Tibial artery (tissue), 4 donors: ENCODE results near the gene RNASE9.
"Not testable (repeated sequence)": the region's sequence is repeated elsewhere in the genome, so short reads cannot be mapped to it uniquely, and the experiment has no call there.

Source experiments
- DNase-seq, 2 donors: peaks; one replicate each; pipeline ENCODE4 v3.0.0-alpha.2; 2019
- H3K27ac ChIP-seq, 2 donors: fragments of 200-600 bp; sonication (generic) in 1 of 2; 1 replicate in 1 of 2; 2 replicates in 1 of 2; pipeline ENCODE4 v1.5.1; 2018 to 2019; ENCODE audit warnings: mild to moderate bottlenecking in 1 of 2
- H3K27me3 ChIP-seq, 2 donors: fragments of 200-600 bp; sonication (generic) in 1 of 2; one replicate each; pipeline versions ENCODE4 v1.5.1 to v1.6.0; 2016 to 2019
- H3K36me3 ChIP-seq, 3 donors: fragments of 200-600 bp; sonication (generic) in 2 of 3; one replicate each; pipeline ENCODE4 v1.5.1; 2016 to 2019; ENCODE audit warnings: mild to moderate bottlenecking in 2 of 3
- H3K4me1 ChIP-seq, 4 donors: fragments of 200-600 bp; sonication (generic) in 2 of 4; 1 replicate in 3 of 4; 2 replicates in 1 of 4; pipeline ENCODE4 v1.5.1; 2016 to 2019
- H3K4me3 ChIP-seq, 2 donors: fragments of 200-600 bp; sonication (generic) in 1 of 2; 1 replicate in 1 of 2; 2 replicates in 1 of 2; pipeline ENCODE4 v1.5.1; 2018 to 2019; ENCODE audit warnings: mild to moderate bottlenecking in 2 of 2
- H3K9me3 ChIP-seq, 3 donors: fragments of 200-600 bp; sonication (generic) in 1 of 3; one replicate each; pipeline ENCODE4 v1.5.1; 2016 to 2019
- CTCF ChIP-seq, 2 experiments: fragments of 200-600 bp in 1 of 2; fragments of 450-650 bp in 1 of 2; IDR thresholded peaks; one replicate each; pipeline ENCODE4 v1.5.1; 2017 to 2019; ENCODE audit warnings: antibody characterized with exemption in 2 of 2, mild to moderate bottlenecking in 1 of 2, moderate library complexity in 1 of 2
- intact Hi-C: fragments of 100-400 bp; cut with DNase I; formaldehyde crosslinking; loops from one replicate; pipeline ENCODE4 v1.15.0; 2023; ENCODE audit warnings: low total_unique reads

Gene RNASE9

GRCh38 chr14:20569066-20569465 lies 8.2 kb upstream of the RNASE9 start:
- no peak overlapping the region for H3K4me3 ChIP-seq
- H3K9me3 ChIP-seq, result peaks cover 0 to 13% (median 0%) of the 10 kb centered on the region in 3 donors
- H3K4me1 ChIP-seq, result no peaks in the 10 kb centered on the region
- no peaks in the 10 kb centered on the region for H3K27me3 ChIP-seq
- intact Hi-C loops, result no loop called here
- H3K27ac ChIP-seq, result no peak overlapping the region
- H3K36me3 ChIP-seq, result no peaks in the 10 kb centered on the region
- TF ChIP-seq CTCF (IDR thresholded peaks at IDR 0.05), result no peak
- DNase-seq, result no peak

- TF ChIP-seq CTCF (IDR thresholded peaks at IDR 0.05), result no peak
- Histone ChIP-seq H3K4me1 (no peaks in the 10 kb centered on the region), H3K9me3 (peaks cover 0 to 13% (median 0%) of the 10 kb centered on the region in 3 donors), H3K36me3 (no peaks in the 10 kb centered on the region), H3K27ac (no peak overlapping the region), H3K4me3 (no peak overlapping the region), H3K27me3 (no peaks in the 10 kb centered on the region)
- no peak for DNase-seq
- intact Hi-C loops, result no loop called here
Observed at GRCh38 chr14:20568393-20568792, 7.5 kb upstream of the RNASE9 start.

- H3K27ac ChIP-seq, H3K4me3 ChIP-seq, H3K4me1 ChIP-seq, H3K36me3 ChIP-seq, H3K27me3 ChIP-seq, intact Hi-C loops, DNase-seq: not testable (repeated sequence)
- peaks cover 0 to 13% (median 0%) of the 10 kb centered on the region in 3 donors for H3K9me3 ChIP-seq
Observed at GRCh38 chr14:20567199-20567598, 6.4 kb upstream of the RNASE9 start.

DNA sequence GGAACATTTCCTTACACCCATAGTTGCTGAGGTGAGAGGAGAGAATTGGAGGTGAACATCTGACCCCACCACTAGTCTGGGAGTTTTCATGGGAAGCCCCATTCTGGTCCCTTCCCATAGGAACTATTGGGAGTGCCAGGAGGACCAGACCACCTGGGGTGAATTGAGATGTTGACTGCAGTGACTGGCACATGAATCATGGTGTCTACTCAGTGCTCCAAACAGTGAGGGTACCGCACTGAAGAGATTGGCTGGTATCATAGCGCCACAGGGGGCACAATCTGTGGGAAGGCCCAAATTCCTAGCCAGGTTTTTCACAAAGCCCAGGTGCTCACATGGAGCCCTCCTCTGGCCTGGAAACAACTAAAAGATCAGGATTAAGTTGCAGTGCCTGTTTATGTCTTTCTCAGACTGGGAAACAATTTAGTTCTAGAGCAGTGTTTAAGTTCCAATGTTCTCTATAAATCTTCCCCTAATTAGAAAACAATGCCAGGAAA lies 3.7 kb upstream of the RNASE9 start:
- TF ChIP-seq CTCF (IDR thresholded peaks at IDR 0.05), result no peak
- Histone ChIP-seq H3K27ac (no peak overlapping the region), H3K36me3 (no peaks in the 10 kb centered on the region), H3K4me3 (no peak overlapping the region), H3K27me3 (no peaks in the 10 kb centered on the region), H3K9me3 (peaks cover 0 to 13% (median 0%) of the 10 kb centered on the region in 3 donors), H3K4me1 (no peaks in the 10 kb centered on the region)
- no peak for DNase-seq
- intact Hi-C loops, result no loop called here

DNA sequence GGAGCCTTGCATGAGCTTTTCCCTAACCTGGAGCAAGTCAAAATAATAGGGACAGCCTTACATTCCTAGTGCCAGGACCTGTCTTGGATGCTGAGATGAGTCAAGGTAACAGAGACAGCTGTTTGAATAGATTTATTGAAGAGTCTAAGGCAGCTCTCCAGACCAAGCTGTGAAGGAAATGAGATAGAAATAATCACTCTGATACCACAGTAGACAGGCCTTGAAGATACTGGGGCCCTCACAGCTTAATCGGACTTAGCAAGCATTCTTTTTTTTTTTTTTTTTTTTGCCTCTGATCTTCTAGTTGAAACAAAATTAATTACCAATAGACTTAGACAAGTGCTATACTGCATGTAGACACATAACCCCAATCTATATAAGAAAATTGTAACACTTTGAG lies 3.1 kb upstream of the RNASE9 start:
- Histone ChIP-seq H3K36me3 (no peaks in the 10 kb centered on the region), H3K27me3 (no peaks in the 10 kb centered on the region), H3K27ac (no peak overlapping the region), H3K9me3 (peaks cover 0 to 9% (median 0%) of the 10 kb centered on the region in 3 donors), H3K4me1 (no peaks in the 10 kb centered on the region), H3K4me3 (no peak overlapping the region)
- intact Hi-C loops, result no loop called here
- no peak for DNase-seq
- TF ChIP-seq CTCF (IDR thresholded peaks at IDR 0.05), result no peak

- Histone ChIP-seq H3K36me3 (no peaks in the 10 kb centered on the region), H3K27ac (no peak overlapping the region), H3K4me3 (no peak overlapping the region), H3K27me3 (no peaks in the 10 kb centered on the region), H3K4me1 (no peaks in the 10 kb centered on the region), H3K9me3 (no peaks in the 10 kb centered on the region)
- no peak for TF ChIP-seq CTCF (IDR thresholded peaks at IDR 0.05)
- DNase-seq, result no peak
- intact Hi-C loops, result no loop called here
Observed at GRCh38 chr14:20559461-20559904, 1.4 kb downstream of the RNASE9 start.
